Karpas-422 (cell line): Measurements from ENCODE around the gene OR2A12. TPM values are rescaled to one million over a fixed set of nuclear protein-coding genes. Genes with fewer than 3 reads are reported as not detected.
"Not testable (repeated sequence)": the region's sequence is repeated elsewhere in the genome, so short reads cannot be mapped to it uniquely, and the experiment has no call there.

Experiments used
- DNase-seq: peaks from one replicate; pipeline ENCODE4 v3.0.0-alpha.2; 2015
- H2AFZ ChIP-seq: fragments of 200-600 bp; sonication (generic); 2 replicates; pipeline ENCODE4 v1.6.1; 2014; ENCODE audit warnings: antibody characterized with exemption, low read length, mixed read lengths
- H3K27ac ChIP-seq: fragments of 200-600 bp; sonication (generic); 2 replicates; pipeline ENCODE4 v1.5.1; 2014; ENCODE audit warnings: mild to moderate bottlenecking, low read length, moderate library complexity
- H3K27me3 ChIP-seq: fragments of 200-600 bp; sonication (generic); 2 replicates; pipeline ENCODE4 v1.6.1; 2014; ENCODE audit warnings: low read length, mixed read lengths
- H3K36me3 ChIP-seq: fragments of 200-600 bp; sonication (generic); 2 replicates; pipeline ENCODE4 v1.6.1; 2014; ENCODE audit warnings: low read length, mixed read lengths; ENCODE audit not compliant: insufficient read depth
- H3K4me1 ChIP-seq: fragments of 200-600 bp; sonication (generic); 2 replicates; pipeline ENCODE4 v1.6.1; 2014; ENCODE audit warnings: mild to moderate bottlenecking, low read length, mixed read lengths
- H3K4me2 ChIP-seq: fragments of 200-600 bp; sonication (generic); 2 replicates; pipeline ENCODE4 v1.6.1; 2014; ENCODE audit warnings: low read length, low read depth, mild to moderate bottlenecking; ENCODE audit not compliant: poor library complexity, severe bottlenecking
- H3K4me3 ChIP-seq: fragments of 200-600 bp; sonication (generic); 2 replicates; pipeline ENCODE4 v1.5.1; 2014; ENCODE audit warnings: mild to moderate bottlenecking, antibody characterized with exemption, low read length, mixed read lengths
- H3K79me2 ChIP-seq: fragments of 200-600 bp; sonication (generic); 2 replicates; pipeline ENCODE4 v1.6.1; 2014; ENCODE audit warnings: mild to moderate bottlenecking, low read length, mixed read lengths
- H3K9ac ChIP-seq: fragments of 200-600 bp; sonication (generic); 2 replicates; pipeline ENCODE4 v1.6.0; 2014; ENCODE audit warnings: low read length
- H3K9me2 ChIP-seq: fragments of 200-600 bp; sonication (generic), shearing (Covaris generic); replicated peaks from 2 replicates; pipeline ENCODE4 v1.6.0; 2014; ENCODE audit warnings: mild to moderate bottlenecking, low read length, moderate library complexity; ENCODE audit not compliant: insufficient read depth
- H3K9me3 ChIP-seq: fragments of 300-700, 200-600 bp; sonication (generic); 2 replicates; pipeline ENCODE4 v1.6.1; 2014; ENCODE audit warnings: low read length, mixed read lengths
- H4K20me1 ChIP-seq: fragments of 200-600 bp; sonication (generic); 2 replicates; pipeline ENCODE4 v1.6.1; 2014; ENCODE audit warnings: mild to moderate bottlenecking, antibody characterized with exemption, low read length, low read depth; ENCODE audit not compliant: insufficient read depth
- total RNA-seq: library from RNA; depleted of rRNA; stranded (reverse); fragments of >200 nt; shearing (Covaris generic); gene quantifications from 2 replicates; pipeline ENCODE4 v1.2.3, GENCODE V29; 2014; ENCODE audit warnings: low replicate concordance

Gene OR2A12
- total RNA-seq, 1 experiment from 2014 or later = not detected

DNA sequence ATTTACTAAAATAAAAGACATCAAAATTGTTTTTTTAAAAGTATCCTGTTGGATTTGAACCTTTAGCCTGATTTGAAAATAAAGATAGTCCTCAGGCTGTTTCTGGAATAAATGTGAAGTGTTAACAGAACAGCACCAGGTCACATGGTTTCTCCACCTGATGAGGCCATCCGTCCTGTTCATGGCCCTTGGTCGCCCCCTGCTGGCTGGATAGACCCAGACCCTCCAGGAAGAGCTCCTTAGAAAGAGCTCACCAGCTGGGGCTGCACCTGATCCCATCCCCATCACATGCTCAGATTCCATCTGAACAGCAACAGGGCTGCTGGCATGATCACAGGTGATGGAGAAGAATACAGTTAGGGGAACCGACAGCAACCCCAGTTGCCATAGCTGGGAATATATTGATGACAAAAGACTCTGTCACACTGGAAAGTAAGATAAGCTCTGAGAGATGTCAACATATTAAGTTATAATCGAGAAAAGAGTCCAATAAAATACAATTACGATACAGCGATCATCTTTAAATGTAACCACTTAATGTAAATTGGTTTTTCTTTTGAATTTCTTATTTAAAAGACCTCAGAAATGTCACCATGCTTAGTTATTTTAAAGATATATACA lies 41.7 kb downstream of the OR2A12 start:
- Histone ChIP-seq H3K4me1 (no peaks in the 10 kb centered on the region), H3K4me3 (no peak overlapping the region), H2AFZ (no peak overlapping the region), H4K20me1 (no peaks in the 10 kb centered on the region), H3K27ac (no peak overlapping the region), H3K4me2 (no peak overlapping the region), H3K79me2 (no peaks in the 10 kb centered on the region), H3K9ac (no peak overlapping the region), H3K36me3 (no peaks in the 10 kb centered on the region), H3K27me3 (0 out of 2 replicates have a peak, but pooled peaks cover 3% of the 10 kb centered on the region), H3K9me2 (no peaks in the 10 kb centered on the region), H3K9me3 (no peaks in the 10 kb centered on the region)
- peak; percentile 93 for DNase-seq

DNA sequence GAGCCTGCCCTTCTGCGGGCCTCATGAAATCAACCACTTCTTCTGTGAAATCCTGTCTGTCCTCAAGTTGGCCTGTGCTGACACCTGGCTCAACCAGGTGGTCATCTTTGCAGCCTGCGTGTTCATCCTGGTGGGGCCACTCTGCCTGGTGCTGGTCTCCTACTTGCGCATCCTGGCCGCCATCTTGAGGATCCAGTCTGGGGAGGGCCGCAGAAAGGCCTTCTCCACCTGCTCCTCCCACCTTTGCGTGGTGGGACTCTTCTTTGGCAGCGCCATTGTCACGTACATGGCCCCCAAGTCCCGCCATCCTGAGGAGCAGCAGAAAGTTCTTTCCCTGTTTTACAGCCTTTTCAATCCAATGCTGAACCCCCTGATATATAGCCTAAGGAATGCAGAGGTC lies 43.5 kb downstream of the OR2A12 start:
- H4K20me1 ChIP-seq, H3K4me1 ChIP-seq, H3K9ac ChIP-seq, H3K4me3 ChIP-seq, H3K9me2 ChIP-seq, H3K27me3 ChIP-seq, H3K79me2 ChIP-seq, H3K4me2 ChIP-seq, H3K36me3 ChIP-seq, DNase-seq, H3K9me3 ChIP-seq, H3K27ac ChIP-seq, H2AFZ ChIP-seq: not testable (repeated sequence)

DNA sequence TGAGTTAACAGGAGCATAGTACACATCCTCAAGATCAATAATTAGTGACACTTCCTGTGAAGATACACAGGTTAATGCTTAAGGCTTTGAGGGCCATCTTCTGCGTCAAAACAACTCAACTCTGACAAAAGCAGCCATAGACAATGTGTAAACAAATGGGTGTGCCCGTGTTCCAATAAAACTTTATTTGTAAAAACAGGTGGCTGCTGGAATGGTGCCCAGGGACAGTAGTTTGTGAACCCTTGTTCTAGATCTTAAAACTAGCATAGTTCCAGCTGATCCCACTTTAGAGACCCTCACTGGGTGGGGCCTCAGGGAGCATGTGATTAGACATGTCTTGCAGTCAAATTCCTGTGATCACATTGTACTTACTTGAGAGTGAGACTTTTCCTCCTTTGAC lies 44.7 kb downstream of the OR2A12 start:
- H3K9me3 ChIP-seq = no peaks in the 10 kb centered on the region
- no peak overlapping the region for H3K4me3 ChIP-seq
- H4K20me1 ChIP-seq = no peaks in the 10 kb centered on the region
- no peaks in the 10 kb centered on the region for H3K4me1 ChIP-seq
- no peak for DNase-seq
- H2AFZ ChIP-seq = no peak overlapping the region
- no peaks in the 10 kb centered on the region for H3K79me2 ChIP-seq
- 0 out of 2 replicates have a peak, but pooled peaks cover 3% of the 10 kb centered on the region for H3K27me3 ChIP-seq
- H3K36me3 ChIP-seq = no peaks in the 10 kb centered on the region
- no peak overlapping the region for H3K27ac ChIP-seq
- no peak overlapping the region for H3K4me2 ChIP-seq
- no peak overlapping the region for H3K9ac ChIP-seq
- no peaks in the 10 kb centered on the region for H3K9me2 ChIP-seq

DNA sequence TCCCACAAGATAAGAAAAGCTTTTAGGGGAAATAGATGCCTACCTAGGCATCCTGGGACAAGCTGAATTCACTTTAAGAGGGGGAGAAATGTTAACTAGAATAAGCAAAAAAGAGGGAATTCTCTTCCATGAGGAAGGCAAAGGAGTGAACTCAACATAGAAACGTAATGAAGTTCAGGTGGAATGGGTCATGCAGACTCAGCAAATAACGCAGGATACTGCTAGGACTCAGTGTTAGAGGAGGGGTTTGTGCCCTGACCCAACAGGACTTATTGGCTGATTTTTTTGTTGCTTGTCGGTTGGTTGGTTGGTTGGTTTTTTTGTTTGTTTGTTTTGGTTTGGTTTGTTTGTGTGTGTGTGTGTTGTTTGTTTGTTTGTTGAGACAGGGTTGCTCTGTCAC lies 46.2 kb downstream of the OR2A12 start:
- Histone ChIP-seq H3K79me2 (no peaks in the 10 kb centered on the region), H3K27me3 (0 out of 2 replicates have a peak, but pooled peaks cover 3% of the 10 kb centered on the region), H3K4me3 (no peak overlapping the region), H3K9me3 (no peaks in the 10 kb centered on the region), H4K20me1 (no peaks in the 10 kb centered on the region), H3K4me2 (no peak overlapping the region), H3K9me2 (no peaks in the 10 kb centered on the region), H3K27ac (no peak overlapping the region), H3K9ac (no peak overlapping the region), H2AFZ (no peak overlapping the region), H3K4me1 (no peaks in the 10 kb centered on the region), H3K36me3 (no peaks in the 10 kb centered on the region)
- DNase-seq = no peak

DNA sequence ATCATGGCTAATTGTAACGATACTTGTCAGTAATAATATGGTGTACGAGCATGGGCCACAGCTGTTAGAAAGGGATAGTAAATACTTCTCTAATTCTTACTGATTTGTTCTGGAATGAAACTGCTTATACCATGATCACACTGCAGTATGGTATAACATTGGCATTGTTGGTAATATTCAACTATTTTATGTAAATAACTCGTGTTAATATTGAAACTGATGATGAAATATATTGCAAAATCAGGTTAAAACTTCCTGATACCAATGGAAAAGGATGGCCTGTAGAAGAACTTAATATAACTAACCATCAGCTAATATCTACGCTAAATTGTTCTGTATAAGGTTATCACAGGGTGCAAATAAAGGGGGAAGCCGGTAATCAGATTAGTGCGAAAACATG lies 47.2 kb downstream of the OR2A12 start:
- no peak overlapping the region for H3K9ac ChIP-seq
- H3K27me3 ChIP-seq = 0 out of 2 replicates have a peak, but pooled peaks cover 3% of the 10 kb centered on the region
- no peaks in the 10 kb centered on the region for H3K9me2 ChIP-seq
- H3K27ac ChIP-seq = no peak overlapping the region
- no peaks in the 10 kb centered on the region for H4K20me1 ChIP-seq
- H3K4me1 ChIP-seq = no peaks in the 10 kb centered on the region
- DNase-seq = no peak
- H3K36me3 ChIP-seq = no peaks in the 10 kb centered on the region
- H3K4me3 ChIP-seq = no peak overlapping the region
- H2AFZ ChIP-seq = no peak overlapping the region
- no peak overlapping the region for H3K4me2 ChIP-seq
- no peaks in the 10 kb centered on the region for H3K79me2 ChIP-seq
- H3K9me3 ChIP-seq = no peaks in the 10 kb centered on the region

DNA sequence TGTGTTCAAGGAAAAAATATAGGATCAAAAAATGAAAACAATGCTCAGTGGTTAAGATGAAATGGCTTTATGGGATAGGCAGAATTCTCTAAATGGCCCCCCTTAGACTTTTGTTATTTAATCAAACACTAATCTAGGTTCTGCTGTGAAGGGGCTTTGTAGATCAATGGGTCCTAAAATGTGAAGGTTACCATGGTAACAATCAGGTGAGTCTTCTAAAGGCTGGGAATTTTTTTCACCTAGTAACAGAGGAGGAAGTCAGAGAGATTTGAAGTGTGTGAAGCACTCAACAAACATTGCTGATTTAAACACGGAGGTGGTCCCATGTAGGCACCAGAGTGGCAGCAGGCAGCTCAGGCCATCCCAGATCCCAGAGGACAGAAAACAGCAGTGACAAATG lies 48.0 kb downstream of the OR2A12 start:
- H3K4me2 ChIP-seq = no peak overlapping the region
- 0 out of 2 replicates have a peak, but pooled peaks cover 3% of the 10 kb centered on the region for H3K27me3 ChIP-seq
- no peak overlapping the region for H3K27ac ChIP-seq
- H4K20me1 ChIP-seq = no peaks in the 10 kb centered on the region
- H3K9ac ChIP-seq = no peak overlapping the region
- H3K36me3 ChIP-seq = no peaks in the 10 kb centered on the region
- no peaks in the 10 kb centered on the region for H3K9me2 ChIP-seq
- DNase-seq = no peak
- H3K4me3 ChIP-seq = no peak overlapping the region
- H3K4me1 ChIP-seq = no peaks in the 10 kb centered on the region
- no peaks in the 10 kb centered on the region for H3K79me2 ChIP-seq
- H3K9me3 ChIP-seq = no peaks in the 10 kb centered on the region
- no peak overlapping the region for H2AFZ ChIP-seq

DNA sequence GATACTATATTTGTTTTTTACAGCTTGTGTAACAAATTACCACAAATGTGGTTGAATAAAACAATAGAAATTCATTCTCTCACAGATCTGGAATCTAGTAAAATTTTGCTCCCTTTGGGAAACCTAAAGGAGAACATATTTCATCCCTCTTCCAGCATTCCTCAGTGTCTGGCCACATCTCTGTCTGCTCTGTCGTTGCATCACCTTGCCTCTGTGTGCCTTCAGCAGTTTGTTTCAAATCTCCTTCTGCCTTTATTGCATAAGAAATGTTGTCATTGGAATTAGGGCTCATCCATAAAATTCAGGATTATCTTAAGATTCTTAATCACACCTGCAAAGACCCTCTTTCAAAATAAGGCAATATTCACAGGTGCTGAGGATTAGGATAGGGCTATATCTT lies 51.4 kb downstream of the OR2A12 start:
- no peaks in the 10 kb centered on the region for H3K9me3 ChIP-seq
- no peaks in the 10 kb centered on the region for H4K20me1 ChIP-seq
- H3K9ac ChIP-seq = no peak overlapping the region
- H3K27me3 ChIP-seq = no peaks in the 10 kb centered on the region
- DNase-seq = no peak
- no peaks in the 10 kb centered on the region for H3K36me3 ChIP-seq
- no peaks in the 10 kb centered on the region for H3K9me2 ChIP-seq
- H3K4me1 ChIP-seq = no peaks in the 10 kb centered on the region
- H3K4me3 ChIP-seq = no peak overlapping the region
- no peak overlapping the region for H3K27ac ChIP-seq
- H2AFZ ChIP-seq = no peak overlapping the region
- no peaks in the 10 kb centered on the region for H3K79me2 ChIP-seq
- no peak overlapping the region for H3K4me2 ChIP-seq

DNA sequence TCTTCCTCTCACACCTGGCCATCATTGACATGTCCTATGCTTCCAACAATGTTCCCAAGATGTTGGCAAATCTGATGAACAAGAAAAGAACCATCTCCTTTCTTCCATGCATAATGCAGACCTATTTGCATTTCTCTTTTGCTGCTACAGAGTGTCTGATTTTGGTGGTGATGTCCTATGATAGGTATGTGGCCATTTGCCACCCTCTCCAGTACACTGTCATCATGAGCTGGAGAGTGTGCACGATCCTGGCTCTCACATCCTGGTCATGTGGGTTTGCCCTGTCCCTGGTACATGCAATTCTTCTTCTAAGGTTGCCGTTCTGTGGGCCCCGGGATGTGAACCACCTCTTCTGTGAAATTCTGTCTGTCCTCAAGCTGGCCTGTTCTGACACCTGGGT lies 56.1 kb downstream of the OR2A12 start:
- Histone ChIP-seq H3K27ac (no peak overlapping the region), H4K20me1 (no peaks in the 10 kb centered on the region), H3K9ac (no peak overlapping the region), H3K9me2 (no peaks in the 10 kb centered on the region), H3K27me3 (no peaks in the 10 kb centered on the region), H3K79me2 (no peaks in the 10 kb centered on the region), H3K4me3 (no peak overlapping the region), H2AFZ (no peak overlapping the region), H3K9me3 (no peaks in the 10 kb centered on the region; the same call in 1 of the 2 replicates), H3K36me3 (no peaks in the 10 kb centered on the region), H3K4me1 (no peaks in the 10 kb centered on the region), H3K4me2 (no peak overlapping the region)
- DNase-seq = no peak
